NCI-H1417 treated with DMSO at 0.1 percent for 48 hours (cell line): ENCODE measurements around the gene SCT.

ENCODE experiments used
- DNase-seq: peaks from one replicate; lab custom pipeline; 2025; lab: John Stamatoyannopoulos, UW

Gene SCT

DNA sequence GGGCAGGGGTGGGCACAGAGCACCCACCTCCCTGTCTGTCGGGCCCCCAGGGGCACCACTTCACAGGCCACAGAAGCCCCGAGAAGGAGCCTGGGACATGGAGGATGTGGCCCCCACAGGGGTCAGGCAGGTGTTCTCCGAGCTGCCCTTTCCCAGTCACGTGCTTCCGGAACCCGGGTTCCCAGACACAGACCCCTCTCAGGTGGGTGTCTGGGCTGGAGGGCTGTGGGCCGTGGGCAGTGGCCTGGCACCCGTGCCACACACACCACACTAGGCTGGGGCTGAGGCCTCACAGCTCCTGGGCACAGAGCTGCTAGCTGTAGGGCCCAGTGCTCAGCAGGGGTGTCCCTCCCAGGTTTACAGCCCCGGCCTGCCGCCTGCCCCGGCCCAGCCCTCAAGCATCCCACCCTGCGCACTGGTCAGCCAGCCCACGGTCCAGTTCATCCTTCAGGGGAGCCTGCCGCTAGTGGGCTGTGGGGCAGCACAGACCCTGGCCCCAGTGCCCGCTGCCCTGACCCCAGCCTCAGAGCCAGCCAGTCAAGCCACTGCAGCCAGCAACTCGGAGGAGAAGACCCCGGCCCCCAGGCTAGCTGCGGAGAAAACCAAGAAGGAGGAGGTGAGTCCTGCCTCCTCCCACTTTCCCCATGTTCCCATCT, 16.7 kb downstream of the SCT start:
- DNase-seq: no peak

- DNase-seq: no peak
These were observed 17.6 kb downstream of the SCT start for GRCh38 chr11:609341-609811.

DNA sequence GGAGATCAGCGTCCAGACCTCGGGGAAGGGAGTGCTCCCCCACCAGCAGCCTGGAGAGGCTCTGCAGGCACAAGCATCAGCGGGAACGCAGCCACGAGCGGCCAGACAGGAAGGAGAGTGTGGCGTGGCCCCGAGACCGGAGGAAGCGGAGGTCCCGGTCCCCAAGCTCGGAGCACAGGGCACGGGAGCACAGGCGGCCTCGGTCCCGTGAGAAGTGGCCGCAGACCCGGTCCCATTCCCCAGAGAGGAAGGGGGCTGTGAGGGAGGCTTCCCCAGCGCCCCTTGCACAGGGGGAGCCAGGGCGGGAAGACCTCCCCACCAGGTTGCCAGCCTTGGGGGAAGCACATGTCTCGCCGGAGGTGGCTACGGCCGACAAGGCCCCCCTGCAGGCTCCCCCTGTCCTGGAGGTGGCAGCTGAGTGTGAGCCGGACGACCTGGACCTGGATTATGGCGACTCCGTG, 18.2 kb downstream of the SCT start:
- DNase-seq: no peak

- DNase-seq: no peak
These were observed 18.9 kb downstream of the SCT start for GRCh38 chr11:607971-608659.

- DNase-seq: no peak
These were observed 19.8 kb downstream of the SCT start for GRCh38 chr11:607020-607780.

DNA sequence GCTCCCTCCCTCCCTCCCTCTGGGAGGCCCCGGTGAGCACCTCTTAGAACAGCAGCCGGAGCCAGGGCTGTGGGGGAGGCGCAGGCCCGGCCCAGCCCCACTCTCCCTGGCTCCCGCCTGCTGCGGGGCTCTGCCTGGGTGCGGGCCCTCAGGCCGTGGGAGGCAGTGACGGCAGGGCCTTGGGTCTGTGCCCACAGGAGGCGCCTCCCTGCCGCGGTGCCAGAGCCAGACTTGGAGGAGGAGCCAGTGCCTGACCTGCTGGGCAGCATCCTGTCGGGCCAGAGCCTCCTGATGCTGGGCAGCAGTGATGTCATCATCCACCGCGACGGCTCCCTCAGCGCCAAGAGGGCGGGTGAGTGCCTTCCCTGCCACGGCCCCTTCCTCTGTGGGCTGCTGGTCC, 20.7 kb downstream of the SCT start:
- no peak for DNase-seq

- no peak for DNase-seq
These were observed 21.5 kb downstream of the SCT start for GRCh38 chr11:605286-606129.

DNA sequence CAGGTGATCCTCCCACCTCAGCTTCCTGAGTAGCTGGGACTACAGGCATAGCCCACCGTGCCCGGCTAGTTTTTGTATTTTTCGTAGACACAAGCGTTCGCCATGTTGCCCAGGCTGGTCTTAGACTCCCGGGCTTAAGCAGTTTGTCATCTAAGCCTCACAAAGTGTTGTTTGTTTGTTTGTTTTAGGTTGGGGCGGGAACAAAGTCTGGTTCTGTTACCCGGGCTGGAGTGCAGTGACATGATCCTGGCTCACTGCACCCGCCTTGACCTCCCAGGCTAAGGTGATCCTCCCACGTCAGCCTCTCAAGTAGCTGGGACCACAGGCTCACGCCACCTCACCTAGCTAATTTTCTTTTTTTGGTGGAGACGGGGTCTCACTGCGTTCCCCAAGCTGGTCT, 23.8 kb downstream of the SCT start:
- no peak for DNase-seq

DNA sequence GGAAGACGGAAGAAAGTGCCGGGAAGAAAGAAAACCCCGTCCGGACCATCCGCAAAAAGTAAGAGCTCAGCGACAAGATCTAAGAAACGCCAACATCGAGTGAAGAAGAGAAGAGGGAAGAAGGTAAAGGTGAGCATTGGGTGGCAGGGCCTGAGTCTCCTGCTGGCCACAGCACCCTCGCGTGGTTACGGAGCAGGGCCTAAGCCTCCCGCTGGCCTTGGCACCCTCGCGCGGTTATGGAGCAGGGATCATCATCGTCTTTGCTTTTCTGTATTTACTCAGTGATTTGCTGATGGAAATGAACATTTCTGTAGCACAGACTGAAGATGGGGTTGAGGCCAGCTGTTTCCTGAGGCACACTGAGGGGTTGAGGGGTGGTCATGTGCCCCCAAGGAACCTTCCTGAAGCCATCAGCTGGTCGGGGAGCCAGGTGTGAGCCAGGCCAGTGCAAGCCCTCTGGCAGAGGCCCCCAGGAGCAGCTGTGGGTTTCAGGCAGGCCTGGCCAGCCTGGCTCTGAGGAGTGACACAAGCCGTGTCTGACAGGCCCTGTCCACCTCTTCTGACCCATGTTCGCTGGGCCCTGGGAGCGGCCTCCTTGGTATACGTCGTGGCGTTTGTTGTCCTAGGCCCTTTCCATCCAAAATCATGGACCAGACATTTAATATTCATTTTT, 25.3 kb downstream of the SCT start:
- no peak for DNase-seq

DNA sequence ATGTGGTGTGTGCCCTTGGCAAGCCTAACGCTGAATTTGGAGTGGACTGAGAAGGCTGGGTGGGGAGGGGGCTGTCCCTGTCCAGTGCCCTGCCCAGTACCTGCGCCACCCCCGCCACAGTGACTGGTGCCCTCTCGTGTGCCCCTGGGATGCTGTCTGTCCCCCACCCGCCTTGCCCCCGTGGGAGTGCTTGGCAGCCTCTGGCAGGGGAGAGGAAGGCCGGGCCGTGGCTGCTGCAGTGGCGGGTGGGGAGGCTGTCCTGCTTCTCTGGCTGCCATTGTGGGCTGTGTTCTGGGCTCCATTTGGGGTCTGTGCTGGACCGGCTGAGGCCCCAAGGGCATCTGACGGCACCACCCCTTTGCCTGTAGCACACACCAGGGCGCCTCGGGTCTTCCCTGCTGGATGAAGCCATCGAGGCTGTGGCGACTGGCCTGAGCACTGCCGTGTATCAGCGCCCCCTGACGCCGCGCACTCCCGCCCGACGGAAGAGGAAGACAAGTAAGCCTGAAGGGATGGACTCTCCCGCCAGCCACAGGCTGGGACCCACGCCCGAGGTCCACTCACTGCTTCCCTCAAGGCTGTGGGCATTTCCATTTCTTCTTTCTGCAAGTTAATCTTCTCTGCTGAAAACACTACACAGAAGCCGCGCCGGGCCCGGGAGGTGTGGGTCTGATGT, 28.8 kb downstream of the SCT start:
- DNase-seq: no peak

GRCh38 chr11:597166-597725, 29.7 kb downstream of the SCT start:
- no peak for DNase-seq

DNA sequence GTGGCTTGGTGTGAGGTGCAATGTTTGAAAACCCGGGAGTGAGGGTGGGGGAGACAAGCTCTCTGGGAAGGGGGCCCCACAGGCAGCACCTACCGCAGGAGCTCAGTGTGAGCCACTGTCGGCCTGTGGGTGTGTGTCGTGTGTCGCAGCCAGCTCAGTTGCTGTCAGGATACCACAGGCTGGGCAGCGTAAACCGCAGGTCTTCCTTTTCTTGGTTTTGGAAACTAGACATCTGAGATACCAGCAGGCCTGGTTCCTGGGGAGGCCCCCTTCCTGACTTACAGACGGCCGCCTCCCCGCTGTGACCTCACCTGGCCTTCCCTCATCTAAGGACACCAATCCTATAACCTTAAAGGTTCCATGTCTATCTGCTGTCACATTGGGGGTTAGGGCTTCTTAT, 30.6 kb downstream of the SCT start:
- no peak for DNase-seq

DNA sequence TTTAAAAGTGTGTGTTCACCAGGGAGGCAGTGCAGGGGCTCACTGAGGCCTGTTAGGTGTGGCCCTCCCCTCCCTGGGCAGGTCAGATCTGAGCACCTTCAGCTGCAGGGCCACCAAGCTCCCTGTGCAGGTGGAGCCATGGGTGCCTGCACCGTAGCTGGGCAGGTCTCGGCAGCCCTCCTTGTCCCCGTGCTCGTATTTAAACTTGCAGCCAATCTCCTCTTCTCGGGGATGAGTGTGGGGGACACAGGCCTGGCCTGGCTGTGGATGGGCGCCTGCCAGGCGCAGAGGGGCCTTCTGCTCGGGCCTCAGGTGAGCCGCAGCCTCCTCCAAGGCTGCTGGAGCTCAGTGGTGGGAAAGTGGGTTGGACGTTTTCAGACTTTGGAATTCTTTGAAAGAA, 31.6 kb downstream of the SCT start:
- no peak for DNase-seq

DNA sequence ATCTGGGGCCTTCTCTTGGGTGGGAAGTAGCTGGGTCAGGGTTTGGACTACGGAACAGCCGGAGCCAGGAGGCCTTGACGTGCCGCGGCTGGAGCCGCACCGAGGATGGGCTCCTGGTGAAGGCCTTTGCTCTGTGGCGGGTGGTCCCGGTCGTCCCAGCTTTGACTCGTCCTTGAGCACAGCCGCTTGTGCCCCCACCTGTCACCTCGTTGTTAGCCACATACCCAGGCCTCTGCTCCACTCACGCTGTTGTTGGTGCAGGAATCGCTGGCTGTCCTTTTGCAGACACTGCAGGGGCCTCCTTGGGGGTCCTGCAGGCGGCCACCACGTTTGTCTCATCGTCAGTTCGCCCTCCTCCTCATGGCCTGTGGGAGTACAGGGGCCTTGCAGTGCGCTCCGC, 33.6 kb downstream of the SCT start:
- no peak for DNase-seq

DNA sequence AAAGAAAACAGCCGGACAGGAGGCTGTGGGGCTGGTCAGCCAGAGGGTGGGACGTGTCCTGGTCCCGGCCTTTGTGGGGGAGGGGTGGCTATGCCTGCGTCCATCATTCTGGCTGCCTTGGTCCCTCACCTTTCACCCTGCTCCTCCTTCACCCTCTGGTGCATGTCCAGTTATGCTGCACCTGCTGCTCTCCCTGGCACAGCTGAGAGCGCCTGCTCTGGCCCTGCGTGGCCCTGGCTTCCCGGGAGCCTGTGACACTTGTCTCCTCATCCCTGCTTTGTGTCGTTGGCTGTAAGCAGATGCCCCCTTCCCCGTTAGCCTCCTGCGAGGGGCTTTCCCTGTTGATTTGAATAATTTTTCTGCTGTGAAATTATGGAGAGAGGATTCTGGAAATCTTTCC, 34.1 kb downstream of the SCT start:
- no peak for DNase-seq

DNA sequence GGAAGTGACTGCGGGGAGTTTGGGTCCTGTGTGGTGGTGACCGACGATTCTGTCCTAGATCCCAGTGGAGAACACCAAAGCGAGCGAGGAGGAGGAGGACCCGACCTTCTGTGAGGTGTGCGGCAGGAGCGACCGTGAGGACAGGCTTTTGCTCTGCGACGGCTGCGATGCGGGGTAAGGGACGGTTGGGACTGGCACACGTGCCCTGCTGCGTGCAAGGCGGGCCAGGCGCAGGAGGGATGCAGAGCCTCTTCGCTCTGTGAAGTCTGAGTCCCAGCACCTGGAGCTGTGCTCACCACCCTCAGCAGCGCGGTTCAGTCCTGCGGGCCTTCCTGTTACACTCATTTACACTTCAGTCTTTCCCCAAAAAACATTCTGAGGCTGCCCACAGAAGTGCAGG, 34.5 kb downstream of the SCT start:
- DNase-seq: no peak

GRCh38 chr11:590997-591396, 36.0 kb downstream of the SCT start:
- DNase-seq: no peak

- DNase-seq: no peak
These were observed 37.2 kb downstream of the SCT start for GRCh38 chr11:589798-590197.

GRCh38 chr11:587978-588380, 39.0 kb downstream of the SCT start:
- no peak for DNase-seq

DNA sequence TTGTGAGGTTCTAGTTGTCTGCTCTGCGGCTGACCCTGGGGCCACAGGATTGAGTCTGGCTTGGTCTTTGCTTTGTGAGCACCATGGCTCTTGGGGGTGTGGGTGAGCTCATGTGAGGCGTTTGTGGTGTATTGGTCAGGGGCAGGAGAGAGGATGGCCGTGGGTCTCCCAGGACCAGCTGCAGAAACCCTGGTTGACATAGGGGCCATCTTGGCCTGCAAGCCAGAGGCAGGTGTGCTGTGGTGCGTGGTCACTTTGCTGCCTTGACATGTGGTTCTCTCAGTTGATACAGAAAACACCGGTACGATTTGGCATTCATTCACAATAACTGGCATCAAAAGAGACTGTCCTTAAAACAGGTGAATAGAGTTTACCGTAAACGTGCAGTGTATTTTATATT, 39.4 kb downstream of the SCT start:
- DNase-seq: no peak
